ENCODE results near the gene RAB40C. TPM values are rescaled to one million over a fixed set of nuclear protein-coding genes. Genes with fewer than 3 reads are reported as not detected.
"Not testable (repeated sequence)": the region's sequence is repeated elsewhere in the genome, so short reads cannot be mapped to it uniquely, and the experiment has no call there.

RAB40C gene
- total and polyA plus RNA-seq, 3 donors from 2014 or later = 27.6 to 51.2 (median 47.9) TPM

DNA sequence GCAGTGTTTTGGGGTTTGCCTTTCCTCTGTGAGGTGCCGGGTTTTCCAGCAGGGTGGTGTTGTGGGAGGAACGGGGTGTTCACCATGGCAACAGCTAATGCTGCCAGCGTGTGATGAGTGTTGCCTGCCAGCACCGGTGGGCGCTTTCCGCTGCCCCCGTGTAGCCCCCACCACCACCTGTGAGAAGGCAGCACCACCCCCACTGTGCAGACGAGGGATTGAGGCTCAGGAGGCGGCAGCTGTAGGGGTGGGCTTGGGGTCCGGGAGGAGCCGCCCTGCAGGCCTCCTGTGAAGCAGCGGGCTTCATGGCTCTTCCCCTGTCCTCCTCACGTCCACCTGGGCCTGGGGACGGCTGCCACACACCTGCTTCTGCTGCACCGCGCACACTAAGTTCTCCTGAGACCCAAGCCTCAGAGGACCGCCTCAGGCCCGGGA, 5.2 kb downstream of the RAB40C start:
- TF ChIP-seq POLR2A (IDR thresholded peaks at IDR 0.05) = no peak
- TF ChIP-seq, protein P1, sequence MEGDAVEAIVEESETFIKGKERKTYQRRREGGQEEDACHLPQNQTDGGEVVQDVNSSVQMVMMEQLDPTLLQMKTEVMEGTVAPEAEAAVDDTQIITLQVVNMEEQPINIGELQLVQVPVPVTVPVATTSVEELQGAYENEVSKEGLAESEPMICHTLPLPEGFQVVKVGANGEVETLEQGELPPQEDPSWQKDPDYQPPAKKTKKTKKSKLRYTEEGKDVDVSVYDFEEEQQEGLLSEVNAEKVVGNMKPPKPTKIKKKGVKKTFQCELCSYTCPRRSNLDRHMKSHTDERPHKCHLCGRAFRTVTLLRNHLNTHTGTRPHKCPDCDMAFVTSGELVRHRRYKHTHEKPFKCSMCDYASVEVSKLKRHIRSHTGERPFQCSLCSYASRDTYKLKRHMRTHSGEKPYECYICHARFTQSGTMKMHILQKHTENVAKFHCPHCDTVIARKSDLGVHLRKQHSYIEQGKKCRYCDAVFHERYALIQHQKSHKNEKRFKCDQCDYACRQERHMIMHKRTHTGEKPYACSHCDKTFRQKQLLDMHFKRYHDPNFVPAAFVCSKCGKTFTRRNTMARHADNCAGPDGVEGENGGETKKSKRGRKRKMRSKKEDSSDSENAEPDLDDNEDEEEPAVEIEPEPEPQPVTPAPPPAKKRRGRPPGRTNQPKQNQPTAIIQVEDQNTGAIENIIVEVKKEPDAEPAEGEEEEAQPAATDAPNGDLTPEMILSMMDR (IDR thresholded peaks at IDR 0.05) = no peak
- Histone ChIP-seq H3K27me3 (no peaks in the 10 kb centered on the region), H3K36me3 (ENCODE audit: low read depth, missing control alignments) (no peaks in the 10 kb centered on the region), H3K4me3 (no peak overlapping the region), H3K27ac (no peak overlapping the region), H3K4me1 (peaks cover 24% of the 10 kb centered on the region), H3K9me3 (no peaks in the 10 kb centered on the region)
- no peak for DNase-seq
- WGBS, 2 donors = 86 to 87% methylated on average over 8 to 18 of the region's 18 CpGs
- intact Hi-C loops (cut with DNase I; ENCODE audit: low total_unique reads) = no loop called here

DNA sequence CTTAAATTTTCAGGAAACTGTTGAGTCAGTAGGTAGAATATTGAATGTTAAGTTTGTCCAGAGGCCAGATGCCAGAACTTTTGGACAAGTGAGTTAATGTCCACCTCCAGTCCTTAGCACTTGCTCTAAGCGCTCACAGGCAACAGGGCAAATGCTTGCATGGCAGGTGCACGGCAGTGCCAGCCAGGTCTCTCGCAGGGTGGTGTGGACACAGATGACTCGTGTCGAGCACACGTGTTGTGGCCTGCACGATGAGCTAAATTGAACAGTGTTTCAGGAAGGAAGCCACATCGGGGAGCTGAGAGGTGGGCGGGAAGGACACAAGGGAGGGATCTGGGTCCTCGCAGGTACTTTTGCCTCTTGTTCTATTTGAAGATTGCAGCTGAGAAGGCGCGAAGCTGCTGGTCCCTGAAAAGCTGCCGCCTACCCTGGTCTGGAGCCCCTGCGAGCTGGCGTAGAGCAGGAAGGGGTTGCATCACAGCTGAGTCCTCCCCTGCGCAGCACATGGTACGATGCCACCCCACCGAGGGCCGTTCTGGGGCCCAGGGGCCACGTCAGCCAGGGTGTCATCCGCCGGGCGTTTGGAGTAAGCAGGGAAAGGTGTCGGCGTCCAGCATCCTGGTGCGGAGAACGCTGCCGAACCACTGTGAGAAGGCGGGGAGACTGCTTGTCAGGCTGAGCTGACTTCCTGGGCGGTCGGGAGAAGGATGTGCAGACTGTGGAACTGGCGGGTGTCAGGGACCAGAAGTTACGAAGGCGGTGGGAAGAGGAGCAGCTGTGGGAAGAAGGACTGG, 6.3 kb downstream of the RAB40C start:
- H3K36me3 ChIP-seq (ENCODE audit: low read depth, missing control alignments) = no peaks in the 10 kb centered on the region
- no peak overlapping the region for H3K4me3 ChIP-seq
- intact Hi-C loops (cut with DNase I; ENCODE audit: low total_unique reads) = no loop called here
- peaks cover 18% of the 10 kb centered on the region for H3K4me1 ChIP-seq
- WGBS, 2 donors = 93 to 96% methylated on average over 25 to 34 of the region's 34 CpGs
- no peaks in the 10 kb centered on the region for H3K27me3 ChIP-seq
- no peak overlapping the region for H3K27ac ChIP-seq
- no peaks in the 10 kb centered on the region for H3K9me3 ChIP-seq
- no peak for DNase-seq
- TF ChIP-seq POLR2A (IDR thresholded peaks at IDR 0.05) = no peak
- TF ChIP-seq, protein P1 (IDR thresholded peaks at IDR 0.05) = no peak

DNA sequence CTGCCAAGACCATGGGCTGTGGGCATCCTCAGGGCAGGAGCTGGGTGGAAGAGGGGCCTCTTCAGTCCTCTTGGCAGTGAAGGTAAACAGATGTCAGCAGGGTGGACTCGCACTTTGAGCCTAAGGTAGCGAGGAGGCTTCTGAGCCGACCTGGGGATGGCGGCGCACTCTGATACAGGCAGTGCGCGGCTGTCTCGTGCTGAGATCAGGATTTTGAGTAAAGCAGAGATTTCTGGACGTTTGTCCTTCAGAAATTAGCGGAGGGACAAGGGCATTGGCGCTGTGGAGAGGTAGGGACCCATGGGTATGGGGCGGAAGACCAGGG, 6.8 kb downstream of the RAB40C start:
- intact Hi-C loops (cut with DNase I; ENCODE audit: low total_unique reads) = no loop called here
- Histone ChIP-seq H3K27me3 (no peaks in the 10 kb centered on the region), H3K4me1 (peaks cover 17% of the 10 kb centered on the region), H3K4me3 (no peak overlapping the region), H3K27ac (no peak overlapping the region), H3K36me3 (ENCODE audit: low read depth, missing control alignments) (no peaks in the 10 kb centered on the region), H3K9me3 (no peaks in the 10 kb centered on the region)
- no peak for DNase-seq
- TF ChIP-seq, protein P1 (IDR thresholded peaks at IDR 0.05) = no peak
- no peak for TF ChIP-seq POLR2A (IDR thresholded peaks at IDR 0.05)
- WGBS, 2 donors = 89 to 93% methylated on average over 12 of the region's 12 CpGs

DNA sequence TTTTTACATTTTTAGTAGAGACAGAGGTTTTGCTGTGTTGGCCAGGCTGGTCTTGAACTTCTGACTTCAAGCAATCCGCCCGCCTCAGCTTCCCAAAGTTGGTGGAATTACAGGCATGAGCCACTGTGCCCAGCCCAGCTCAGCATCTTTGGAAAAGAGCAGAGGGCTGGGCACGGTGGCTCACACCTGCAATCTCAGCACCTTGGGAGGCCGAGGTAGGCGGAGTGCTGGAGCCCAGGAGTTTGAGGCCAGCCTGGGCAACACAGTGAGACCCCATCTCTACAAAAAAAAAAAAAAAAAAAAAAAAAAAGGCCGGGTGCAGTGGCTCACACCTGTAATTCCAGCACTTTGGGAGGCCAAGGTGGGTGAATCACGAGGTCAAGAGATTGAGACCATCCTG, 7.8 kb downstream of the RAB40C start:
- intact Hi-C loops (cut with DNase I; ENCODE audit: low total_unique reads); H3K9me3 ChIP-seq; H3K36me3 ChIP-seq (ENCODE audit: low read depth, missing control alignments); H3K4me1 ChIP-seq; H3K27me3 ChIP-seq; H3K4me3 ChIP-seq; DNase-seq; H3K27ac ChIP-seq: not testable (repeated sequence)
- 96 to 98% methylated on average over 4 to 7 of the region's 7 CpGs for WGBS, 2 donors

DNA sequence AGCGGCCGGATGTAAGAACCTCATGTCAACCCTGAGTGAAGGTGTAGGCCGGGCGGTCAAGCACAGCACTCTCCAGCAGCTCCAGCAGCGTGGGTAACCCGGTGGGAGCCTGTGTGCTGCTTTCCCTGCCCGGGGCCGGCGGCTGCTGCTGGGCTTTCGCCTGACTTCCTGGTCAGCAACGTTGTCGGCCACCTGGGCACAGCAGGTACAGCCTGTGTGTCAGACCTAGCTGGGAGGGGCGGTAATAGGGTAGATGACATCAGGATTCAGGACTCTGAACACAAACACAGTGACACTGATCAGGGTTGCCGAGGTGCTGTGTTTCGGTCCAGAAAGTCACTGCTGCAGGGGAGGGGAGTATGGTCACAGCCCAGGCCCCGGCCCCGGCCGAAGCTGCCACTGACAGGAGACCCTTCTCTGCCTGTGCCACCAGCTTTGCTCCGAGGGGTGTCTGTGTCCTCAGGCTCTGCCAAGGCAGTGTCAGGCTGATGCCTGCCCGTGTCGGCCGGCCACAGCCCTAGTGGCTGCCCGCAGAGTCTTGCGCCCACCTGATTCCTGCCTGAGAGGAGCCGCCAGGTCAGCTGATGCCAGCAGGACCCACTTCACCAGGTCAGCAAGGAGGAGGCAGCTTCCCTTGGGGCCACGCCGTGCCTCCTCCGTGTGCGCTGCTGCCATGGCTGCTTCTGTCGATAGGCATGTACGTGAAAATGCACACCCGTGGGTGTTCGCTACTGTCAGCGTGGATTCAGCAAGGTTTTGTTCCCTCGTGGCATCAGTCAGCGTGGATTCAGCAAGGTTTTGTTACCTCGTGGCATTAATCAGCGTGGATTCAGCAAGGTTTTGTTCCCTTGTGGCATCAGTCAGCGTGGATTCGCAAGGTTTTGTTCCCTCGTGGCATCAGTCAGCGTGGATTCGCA, 9.2 kb downstream of the RAB40C start:
- no peak for DNase-seq
- no peaks in the 10 kb centered on the region for H3K4me1 ChIP-seq
- no peak overlapping the region for H3K4me3 ChIP-seq
- 93 to 95% methylated on average over 25 to 37 of the region's 43 CpGs for WGBS, 2 donors
- no peaks in the 10 kb centered on the region for H3K36me3 ChIP-seq (ENCODE audit: low read depth, missing control alignments)
- intact Hi-C loops (cut with DNase I; ENCODE audit: low total_unique reads) = no loop called here
- H3K9me3 ChIP-seq = no peaks in the 10 kb centered on the region
- no peak overlapping the region for H3K27ac ChIP-seq
- TF ChIP-seq, protein P1 (IDR thresholded peaks at IDR 0.05) = no peak
- TF ChIP-seq POLR2A (IDR thresholded peaks at IDR 0.05) = no peak
- no peaks in the 10 kb centered on the region for H3K27me3 ChIP-seq
